WTC11 (cell line): ENCODE data around the gene NUDT3. TPM values are rescaled to one million over a fixed set of nuclear protein-coding genes. Genes with fewer than 3 reads are reported as not detected.
A peak's percentile ranks its signal among the peaks of the same experiment; 100 is the strongest.
"Not testable (repeated sequence)": the region's sequence is repeated elsewhere in the genome, so short reads cannot be mapped to it uniquely, and the experiment has no call there.

ENCODE experiments used
- ATAC-seq: fragments of 200-7000 bp; cut with Tn5 transposase; 2 replicates; pipeline ENCODE4 v1.10.0; 2021; ENCODE audit warnings: mild to moderate bottlenecking, moderate library complexity
- CTCF ChIA-PET: fragments of 300-600 bp; sonication (Branson Sonifier 250); formaldehyde crosslinking; loops from one replicate; lab custom pipeline; 2021; ENCODE audit warnings: antibody characterized with exemption; lab: Charles Lee
- POLR2A ChIA-PET: fragments of 350-600 bp; sonication (Branson Sonifier 250); formaldehyde crosslinking; loops from one replicate; lab custom pipeline; 2021; ENCODE audit warnings: antibody characterized with exemption; lab: Charles Lee
- DNase-seq: peaks from one replicate; pipeline ENCODE4 v3.0.0; 2021; ENCODE audit warnings: low spot score
- H3K27ac Mint-ChIP-seq: 2 replicates; pipeline ENCODE4 v1.8.0; 2021; ENCODE audit warnings: mixed read lengths
- H3K27me3 Mint-ChIP-seq: 2 replicates; pipeline ENCODE4 v1.8.0; 2021; ENCODE audit warnings: low read depth, mild to moderate bottlenecking, moderate library complexity, mixed read lengths
- H3K36me3 Mint-ChIP-seq: 2 replicates; pipeline ENCODE4 v1.8.0; 2021; ENCODE audit warnings: mixed read lengths
- H3K4me1 Mint-ChIP-seq: 2 replicates; pipeline ENCODE4 v1.8.0; 2022; ENCODE audit warnings: mixed read lengths
- H3K4me3 Mint-ChIP-seq: 2 replicates; pipeline ENCODE4 v1.8.0; 2021; ENCODE audit warnings: mild to moderate bottlenecking, moderate library complexity, mixed read lengths
- H3K9me3 Mint-ChIP-seq: 2 replicates; pipeline ENCODE4 v1.8.0; 2021; ENCODE audit warnings: mixed read lengths
- AR ChIP-seq: fragments of 250-450 bp; sonication (Bioruptor Pico); IDR thresholded peaks from 2 replicates; pipeline ENCODE4 v1.9.0; 2021; ENCODE audit warnings: mild to moderate bottlenecking
- FOXK1 ChIP-seq: sonication (generic); formaldehyde crosslinking; IDR thresholded peaks from 2 replicates; pipeline ENCODE4 v1.8.0; 2022; ENCODE audit warnings: mild to moderate bottlenecking, moderate library complexity, missing genetic modification reagents
- NR3C1 ChIP-seq: sonication (generic); formaldehyde crosslinking; conservative IDR thresholded peaks from 2 replicates; pipeline ENCODE4 v1.8.1; 2023; ENCODE audit warnings: low read depth, mild to moderate bottlenecking, missing genetic modification reagents
- ZBTB21 ChIP-seq: sonication (generic); formaldehyde crosslinking; IDR thresholded peaks from 2 replicates; pipeline ENCODE4 v1.8.1; 2023; ENCODE audit warnings: mild to moderate bottlenecking, missing genetic modification reagents, borderline replicate concordance
- total RNA-seq: library from RNA; stranded (reverse); gene quantifications from 3 replicates; pipeline ENCODE4 v1.2.3, GENCODE V29; 2021
- TF ChIP-seq, protein P1 (sequence below): sonication (generic); formaldehyde crosslinking; IDR thresholded peaks from 2 replicates; pipeline ENCODE4 v1.8.0; 2022; ENCODE audit warnings: mild to moderate bottlenecking, missing genetic modification reagents
- TF ChIP-seq, protein P2 (sequence below): sonication (generic); formaldehyde crosslinking; IDR thresholded peaks from 2 replicates; pipeline ENCODE4 v1.8.1; 2023; ENCODE audit warnings: mild to moderate bottlenecking, missing genetic modification reagents, moderate library complexity
- TF ChIP-seq, protein P3 (sequence below): fragments of 200-600 bp; IDR thresholded peaks from 2 replicates; pipeline ENCODE4 v1.8.0; 2022; ENCODE audit warnings: antibody characterized with exemption

NUDT3 gene
- total RNA-seq, 1 experiment from 2014 or later, result 30.0 TPM

- H3K27me3 Mint-ChIP-seq, result no peaks in the 10 kb centered on the region
- no peak for TF ChIP-seq FOXK1
- TF ChIP-seq, protein P1, sequence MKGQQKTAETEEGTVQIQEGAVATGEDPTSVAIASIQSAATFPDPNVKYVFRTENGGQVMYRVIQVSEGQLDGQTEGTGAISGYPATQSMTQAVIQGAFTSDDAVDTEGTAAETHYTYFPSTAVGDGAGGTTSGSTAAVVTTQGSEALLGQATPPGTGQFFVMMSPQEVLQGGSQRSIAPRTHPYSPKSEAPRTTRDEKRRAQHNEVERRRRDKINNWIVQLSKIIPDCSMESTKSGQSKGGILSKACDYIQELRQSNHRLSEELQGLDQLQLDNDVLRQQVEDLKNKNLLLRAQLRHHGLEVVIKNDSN (CRISPR knock-in tag), result peak; percentile 58; the same call in 1 of the 2 replicates
- no peak for TF ChIP-seq NR3C1 (CRISPR knock-in tag)
- TF ChIP-seq, protein P2, sequence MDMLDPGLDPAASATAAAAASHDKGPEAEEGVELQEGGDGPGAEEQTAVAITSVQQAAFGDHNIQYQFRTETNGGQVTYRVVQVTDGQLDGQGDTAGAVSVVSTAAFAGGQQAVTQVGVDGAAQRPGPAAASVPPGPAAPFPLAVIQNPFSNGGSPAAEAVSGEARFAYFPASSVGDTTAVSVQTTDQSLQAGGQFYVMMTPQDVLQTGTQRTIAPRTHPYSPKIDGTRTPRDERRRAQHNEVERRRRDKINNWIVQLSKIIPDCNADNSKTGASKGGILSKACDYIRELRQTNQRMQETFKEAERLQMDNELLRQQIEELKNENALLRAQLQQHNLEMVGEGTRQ (CRISPR knock-in tag), result no peak
- TF ChIP-seq AR (CRISPR knock-in tag), result no peak
- TF ChIP-seq ZBTB21 (CRISPR knock-in tag), result no peak
- TF ChIP-seq, all 79 proteins: peak for 1
- ChIA-PET CTCF (interaction anchor here (0.6 to 2.5 kb wide), 9 partner anchors 19 to 363 kb away, joined by 3 to 24 read pairs (median 4); no protein-coding TSS in a partner anchor), POLR2A (interaction anchor here (1.0 to 1.6 kb wide), 4 partner anchors 10 to 50 kb away, joined by 3 to 15 read pairs (median 4); partner anchors contain the start of gene HMGA1)
- Mint-ChIP-seq H3K4me1 (peaks cover 54% of the 10 kb centered on the region), H3K36me3 (peaks cover 36% of the 10 kb centered on the region), H3K27ac (no peak overlapping the region), H3K9me3 (no peaks in the 10 kb centered on the region), H3K4me3 (no peak overlapping the region)
- ATAC-seq (no peak), DNase-seq (no peak)
These were observed 146.3 kb downstream of the NUDT3 start for GRCh38 chr6:34246249-34246562.

DNA sequence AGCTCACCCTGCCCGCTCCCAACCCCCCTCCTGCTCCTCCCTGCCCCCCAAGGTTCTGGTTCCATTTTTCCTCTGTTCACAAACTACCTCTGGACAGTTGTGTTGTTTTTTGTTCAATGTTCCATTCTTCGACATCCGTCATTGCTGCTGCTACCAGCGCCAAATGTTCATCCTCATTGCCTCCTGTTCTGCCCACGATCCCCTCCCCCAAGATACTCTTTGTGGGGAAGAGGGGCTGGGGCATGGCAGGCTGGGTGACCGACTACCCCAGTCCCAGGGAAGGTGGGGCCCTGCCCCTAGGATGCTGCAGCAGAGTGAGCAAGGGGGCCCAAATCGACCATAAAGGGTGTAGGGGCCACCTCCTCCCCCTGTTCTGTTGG, 146.7 kb downstream of the NUDT3 start:
- not testable (repeated sequence) for ATAC-seq, H3K27me3 Mint-ChIP-seq, DNase-seq, H3K4me3 Mint-ChIP-seq, H3K9me3 Mint-ChIP-seq
- peaks cover 59% of the 10 kb centered on the region for H3K4me1 Mint-ChIP-seq
- H3K36me3 Mint-ChIP-seq, result peaks cover 41% of the 10 kb centered on the region
- ChIA-PET POLR2A (interaction anchor here (1.5 to 1.6 kb wide), 3 partner anchors 9 to 50 kb away, joined by 3 to 15 read pairs (median 6); partner anchors contain the start of gene HMGA1), CTCF (interaction anchor here (0.6 to 2.5 kb wide), 9 partner anchors 19 to 364 kb away, joined by 3 to 24 read pairs (median 4); no protein-coding TSS in a partner anchor)
- peak overlapping the region; percentile 91 for H3K27ac Mint-ChIP-seq

DNA sequence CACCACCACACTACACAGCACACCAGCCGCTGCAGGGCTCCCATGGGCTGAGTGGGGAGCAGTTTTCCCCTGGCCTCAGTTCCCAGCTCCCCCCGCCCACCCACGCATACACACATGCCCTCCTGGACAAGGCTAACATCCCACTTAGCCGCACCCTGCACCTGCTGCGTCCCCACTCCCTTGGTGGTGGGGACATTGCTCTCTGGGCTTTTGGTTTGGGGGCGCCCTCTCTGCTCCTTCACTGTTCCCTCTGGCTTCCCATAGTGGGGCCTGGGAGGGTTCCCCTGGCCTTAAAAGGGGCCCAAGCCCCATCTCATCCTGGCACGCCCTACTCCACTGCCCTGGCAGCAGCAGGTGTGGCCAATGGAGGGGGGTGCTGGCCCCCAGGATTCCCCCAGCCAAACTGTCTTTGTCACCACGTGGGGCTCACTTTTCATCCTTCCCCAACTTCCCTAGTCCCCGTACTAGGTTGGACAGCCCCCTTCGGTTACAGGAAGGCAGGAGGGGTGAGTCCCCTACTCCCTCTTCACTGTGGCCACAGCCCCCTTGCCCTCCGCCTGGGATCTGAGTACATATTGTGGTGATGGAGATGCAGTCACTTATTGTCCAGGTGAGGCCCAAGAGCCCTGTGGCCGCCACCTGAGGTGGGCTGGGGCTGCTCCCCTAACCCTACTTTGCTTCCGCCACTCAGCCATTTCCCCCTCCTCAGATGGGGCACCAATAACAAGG, 147.3 kb downstream of the NUDT3 start:
- H3K4me1 Mint-ChIP-seq, result peaks cover 64% of the 10 kb centered on the region
- ATAC-seq, H3K27me3 Mint-ChIP-seq, H3K4me3 Mint-ChIP-seq, H3K9me3 Mint-ChIP-seq, DNase-seq: not testable (repeated sequence)
- H3K36me3 Mint-ChIP-seq, result peaks cover 46% of the 10 kb centered on the region
- H3K27ac Mint-ChIP-seq, result peak overlapping the region; percentile 91; the same call in 1 of the 2 replicates
- POLR2A ChIA-PET, result interaction anchor here (0.6 to 1.4 kb wide), 2 partner anchors 49 to 90 kb away, joined by 4 to 10 read pairs; no protein-coding TSS in a partner anchor
- CTCF ChIA-PET, result interaction anchor here (1.2 to 1.8 kb wide), 5 partner anchors 18 to 217 kb away, joined by 3 to 23 read pairs (median 6); no protein-coding TSS in a partner anchor

DNA sequence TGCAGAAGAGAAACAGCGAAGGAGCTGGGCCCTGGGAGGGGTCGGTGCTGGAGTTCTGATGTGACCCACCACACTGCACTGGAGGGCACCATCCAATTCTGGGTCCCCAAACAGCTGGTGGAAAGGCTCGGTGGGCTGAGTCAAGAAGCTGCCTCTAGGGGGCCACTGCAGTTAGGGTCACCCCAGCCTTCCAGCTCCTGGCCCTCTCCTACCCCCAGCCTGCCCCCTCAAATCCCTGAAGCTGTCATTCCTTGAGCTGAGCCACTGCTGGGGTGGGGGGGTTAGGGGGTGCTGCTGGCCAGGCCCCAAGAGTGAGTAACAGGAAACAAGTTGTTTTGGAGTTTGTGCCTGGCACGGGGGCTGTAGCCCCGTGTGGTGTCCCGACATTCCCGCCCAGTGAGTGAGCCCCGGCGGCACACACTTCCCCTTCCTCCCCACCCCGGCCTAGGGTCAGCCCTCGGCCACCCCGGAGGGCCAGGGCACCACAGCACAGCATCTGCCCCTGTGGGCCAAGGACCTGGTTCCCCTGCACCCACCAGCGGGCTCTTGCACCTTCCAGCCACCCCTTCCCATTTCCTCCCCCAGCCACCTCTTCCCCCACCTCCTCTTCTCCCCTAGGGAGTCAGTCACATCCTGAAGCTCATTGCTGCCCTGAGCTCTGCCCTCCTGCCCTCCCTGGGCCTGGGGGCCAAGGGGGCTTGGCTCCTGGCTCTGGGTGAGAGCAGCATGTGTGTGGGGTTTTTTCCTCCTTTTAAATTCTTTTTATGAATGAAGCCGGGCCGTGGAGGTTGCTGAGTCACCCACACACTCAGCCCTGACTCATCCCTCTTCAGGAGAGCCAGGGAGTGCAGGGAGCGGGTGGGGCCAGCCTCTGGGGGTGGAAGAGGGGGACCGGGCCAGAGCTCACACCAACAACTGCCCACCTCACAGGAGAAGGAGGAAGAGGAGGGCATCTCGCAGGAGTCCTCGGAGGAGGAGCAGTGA, 148.3 kb downstream of the NUDT3 start:
- Mint-ChIP-seq H3K27ac (no peak overlapping the region), H3K9me3 (no peaks in the 10 kb centered on the region), H3K4me1 (peaks cover 75% of the 10 kb centered on the region), H3K4me3 (no peak overlapping the region), H3K27me3 (no peaks in the 10 kb centered on the region), H3K36me3 (peaks cover 54% of the 10 kb centered on the region)
- peak; percentile 36 for DNase-seq
- peak; percentile 1; the same call in 1 of the 2 replicates for ATAC-seq
- ChIA-PET POLR2A (interaction anchor here (0.6 to 1.4 kb wide), 6 partner anchors 11 to 473 kb away, joined by 3 to 10 read pairs (median 4); no protein-coding TSS in a partner anchor), CTCF (interaction anchor here (0.6 to 1.8 kb wide), 15 partner anchors 17 to 1349 kb away, joined by 3 to 23 read pairs (median 3); no protein-coding TSS in a partner anchor)
- TF ChIP-seq NR3C1 (CRISPR knock-in tag), result no peak
- TF ChIP-seq, protein P3, sequence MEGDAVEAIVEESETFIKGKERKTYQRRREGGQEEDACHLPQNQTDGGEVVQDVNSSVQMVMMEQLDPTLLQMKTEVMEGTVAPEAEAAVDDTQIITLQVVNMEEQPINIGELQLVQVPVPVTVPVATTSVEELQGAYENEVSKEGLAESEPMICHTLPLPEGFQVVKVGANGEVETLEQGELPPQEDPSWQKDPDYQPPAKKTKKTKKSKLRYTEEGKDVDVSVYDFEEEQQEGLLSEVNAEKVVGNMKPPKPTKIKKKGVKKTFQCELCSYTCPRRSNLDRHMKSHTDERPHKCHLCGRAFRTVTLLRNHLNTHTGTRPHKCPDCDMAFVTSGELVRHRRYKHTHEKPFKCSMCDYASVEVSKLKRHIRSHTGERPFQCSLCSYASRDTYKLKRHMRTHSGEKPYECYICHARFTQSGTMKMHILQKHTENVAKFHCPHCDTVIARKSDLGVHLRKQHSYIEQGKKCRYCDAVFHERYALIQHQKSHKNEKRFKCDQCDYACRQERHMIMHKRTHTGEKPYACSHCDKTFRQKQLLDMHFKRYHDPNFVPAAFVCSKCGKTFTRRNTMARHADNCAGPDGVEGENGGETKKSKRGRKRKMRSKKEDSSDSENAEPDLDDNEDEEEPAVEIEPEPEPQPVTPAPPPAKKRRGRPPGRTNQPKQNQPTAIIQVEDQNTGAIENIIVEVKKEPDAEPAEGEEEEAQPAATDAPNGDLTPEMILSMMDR, result 0 out of 2 replicates have a peak, but pooled peaks have one; percentile 17
- TF ChIP-seq, all 79 proteins: peak for 1
